ENCODE measurements around the gene ASCC3. TPM values are rescaled to one million over a fixed set of nuclear protein-coding genes. Genes with fewer than 3 reads are reported as not detected.

ASCC3 gene
- total RNA-seq, 1 donor from 2014 or later: 12.7 TPM

- H3K4me3 ChIP-seq: no peak overlapping the region
- no peaks in the 10 kb centered on the region for H3K27me3 ChIP-seq
- no peaks in the 10 kb centered on the region for H3K9me3 ChIP-seq
- intact Hi-C loops (cut with DNase I): no loop called here
- no peak overlapping the region for H3K27ac ChIP-seq
- TF ChIP-seq, protein P1, sequence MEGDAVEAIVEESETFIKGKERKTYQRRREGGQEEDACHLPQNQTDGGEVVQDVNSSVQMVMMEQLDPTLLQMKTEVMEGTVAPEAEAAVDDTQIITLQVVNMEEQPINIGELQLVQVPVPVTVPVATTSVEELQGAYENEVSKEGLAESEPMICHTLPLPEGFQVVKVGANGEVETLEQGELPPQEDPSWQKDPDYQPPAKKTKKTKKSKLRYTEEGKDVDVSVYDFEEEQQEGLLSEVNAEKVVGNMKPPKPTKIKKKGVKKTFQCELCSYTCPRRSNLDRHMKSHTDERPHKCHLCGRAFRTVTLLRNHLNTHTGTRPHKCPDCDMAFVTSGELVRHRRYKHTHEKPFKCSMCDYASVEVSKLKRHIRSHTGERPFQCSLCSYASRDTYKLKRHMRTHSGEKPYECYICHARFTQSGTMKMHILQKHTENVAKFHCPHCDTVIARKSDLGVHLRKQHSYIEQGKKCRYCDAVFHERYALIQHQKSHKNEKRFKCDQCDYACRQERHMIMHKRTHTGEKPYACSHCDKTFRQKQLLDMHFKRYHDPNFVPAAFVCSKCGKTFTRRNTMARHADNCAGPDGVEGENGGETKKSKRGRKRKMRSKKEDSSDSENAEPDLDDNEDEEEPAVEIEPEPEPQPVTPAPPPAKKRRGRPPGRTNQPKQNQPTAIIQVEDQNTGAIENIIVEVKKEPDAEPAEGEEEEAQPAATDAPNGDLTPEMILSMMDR (IDR thresholded peaks at IDR 0.05): no peak
- DNase-seq (ENCODE audit: low spot score in 2 of 2): no peak
- H3K4me1 ChIP-seq: no peaks in the 10 kb centered on the region
- H3K36me3 ChIP-seq: peaks cover 0 to 15% of the 10 kb centered on the region in 2 donors
These were observed 179.4 kb downstream of the ASCC3 start for GRCh38 chr6:100701728-100702127.

DNA sequence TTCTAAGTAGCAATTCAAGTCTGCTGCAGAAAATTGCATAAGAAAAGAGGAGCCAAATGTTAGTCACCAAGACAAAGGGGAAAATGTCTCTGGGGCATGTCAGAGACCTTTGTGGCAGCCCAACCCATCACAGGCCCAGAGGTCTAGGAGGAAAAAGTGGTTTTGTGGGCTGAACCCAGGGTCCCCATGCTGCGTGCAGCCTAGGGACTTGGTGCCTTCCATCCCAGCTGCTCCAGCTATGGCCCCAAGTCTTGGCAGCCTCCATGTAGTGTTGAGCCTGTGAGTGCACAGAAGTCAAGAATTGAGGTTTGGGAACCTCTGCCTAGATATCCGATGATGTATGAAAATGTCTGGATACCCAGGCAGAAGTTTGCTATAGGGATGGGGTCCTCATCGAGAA is 181.1 kb downstream of the ASCC3 start:
- intact Hi-C loops (cut with DNase I): no loop called here
- no peaks in the 10 kb centered on the region for H3K27me3 ChIP-seq
- no peak overlapping the region for H3K4me3 ChIP-seq
- H3K9me3 ChIP-seq: no peaks in the 10 kb centered on the region
- DNase-seq (ENCODE audit: low spot score in 2 of 2): no peak
- no peaks in the 10 kb centered on the region for H3K4me1 ChIP-seq
- no peak overlapping the region for H3K27ac ChIP-seq
- H3K36me3 ChIP-seq: peaks cover 0 to 15% of the 10 kb centered on the region in 2 donors
- TF ChIP-seq, protein P1 (IDR thresholded peaks at IDR 0.05): no peak

DNA sequence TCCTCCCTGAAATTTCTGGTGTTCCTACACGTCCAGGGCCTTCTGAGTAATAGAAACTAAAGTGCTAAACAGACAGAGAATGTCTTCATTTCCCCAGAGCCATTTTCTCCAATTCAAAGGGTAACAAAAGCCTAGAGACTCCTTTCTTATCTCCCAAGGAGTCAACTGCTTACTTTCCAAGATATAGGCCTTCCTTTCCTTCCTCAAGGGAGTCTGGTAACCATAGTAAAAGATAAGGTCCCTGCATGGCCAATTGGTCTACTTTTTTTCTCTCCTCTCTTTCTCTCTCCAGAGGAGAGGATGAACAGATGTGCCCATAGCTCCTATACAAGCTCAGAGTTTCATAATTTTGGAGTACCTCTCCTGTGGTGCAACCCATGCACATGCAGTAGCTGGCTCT is 185.7 kb downstream of the ASCC3 start:
- H3K4me1 ChIP-seq: no peaks in the 10 kb centered on the region
- no peak overlapping the region for H3K27ac ChIP-seq
- TF ChIP-seq, protein P1 (IDR thresholded peaks at IDR 0.05): no peak
- H3K4me3 ChIP-seq: no peak overlapping the region
- no peaks in the 10 kb centered on the region for H3K27me3 ChIP-seq
- intact Hi-C loops (cut with DNase I): no loop called here
- no peaks in the 10 kb centered on the region for H3K9me3 ChIP-seq
- no peak for DNase-seq (ENCODE audit: low spot score in 2 of 2)
- H3K36me3 ChIP-seq: peaks cover 0 to 13% of the 10 kb centered on the region in 2 donors

- H3K4me1 ChIP-seq: no peaks in the 10 kb centered on the region
These were observed 187.7 kb downstream of the ASCC3 start for GRCh38 chr6:100693249-100693927.

GRCh38 chr6:100691972-100692371 is 189.2 kb downstream of the ASCC3 start:
- DNase-seq (ENCODE audit: low spot score in 2 of 2): no peak
- H3K27me3 ChIP-seq: no peaks in the 10 kb centered on the region
- H3K4me1 ChIP-seq: no peaks in the 10 kb centered on the region
- intact Hi-C loops (cut with DNase I): no loop called here
- no peak overlapping the region for H3K4me3 ChIP-seq
- H3K27ac ChIP-seq: no peak overlapping the region
- H3K9me3 ChIP-seq: no peaks in the 10 kb centered on the region
- H3K36me3 ChIP-seq: no peaks in the 10 kb centered on the region
- TF ChIP-seq, protein P1 (IDR thresholded peaks at IDR 0.05): no peak

More at GRCh38 chr6:100693249-100693927, 187.7 kb downstream of the ASCC3 start:
- H3K27me3 ChIP-seq: no peaks in the 10 kb centered on the region
- intact Hi-C loops (cut with DNase I): no loop called here
- no peak overlapping the region for H3K27ac ChIP-seq
- no peak overlapping the region for H3K4me3 ChIP-seq
- H3K9me3 ChIP-seq: no peaks in the 10 kb centered on the region
- H3K36me3 ChIP-seq: no peaks in the 10 kb centered on the region
- DNase-seq (ENCODE audit: low spot score in 2 of 2): no peak
- TF ChIP-seq, protein P1 (IDR thresholded peaks at IDR 0.05): no peak

Data from ascending aorta (tissue), 2 donors.